Osteocyte (in vitro differentiated cells): Measurements from ENCODE around the gene KIAA0586. TPM values are rescaled to one million over a fixed set of nuclear protein-coding genes. Genes with fewer than 3 reads are reported as not detected.
"Not testable (repeated sequence)": the region's sequence is repeated elsewhere in the genome, so short reads cannot be mapped to it uniquely, and the experiment has no call there.

Source experiments
- DNase-seq: peaks from one replicate; pipeline ENCODE4 v3.0.0; 2021; ENCODE audit warnings: mixed read lengths; ENCODE audit not compliant: unreplicated experiment; ENCODE audit errors: extremely low spot score
- H3K27ac Mint-ChIP-seq: one replicate; pipeline ENCODE4 v1.8.0; 2021; ENCODE audit warnings: mild to moderate bottlenecking, mixed read lengths; ENCODE audit not compliant: unreplicated experiment
- H3K27me3 Mint-ChIP-seq: one replicate; pipeline ENCODE4 v1.8.0; 2021; ENCODE audit warnings: mixed read lengths; ENCODE audit not compliant: unreplicated experiment
- H3K36me3 Mint-ChIP-seq: one replicate; pipeline ENCODE4 v1.8.0; 2021; ENCODE audit warnings: mixed read lengths; ENCODE audit not compliant: unreplicated experiment
- H3K4me1 Mint-ChIP-seq: one replicate; pipeline ENCODE4 v1.8.0; 2021; ENCODE audit warnings: mixed read lengths; ENCODE audit not compliant: unreplicated experiment
- H3K4me3 Mint-ChIP-seq: one replicate; pipeline ENCODE4 v1.8.0; 2021; ENCODE audit warnings: mild to moderate bottlenecking, moderate library complexity, mixed read lengths; ENCODE audit not compliant: unreplicated experiment
- H3K9me3 Mint-ChIP-seq: one replicate; pipeline ENCODE4 v1.8.0; 2021; ENCODE audit warnings: mixed read lengths; ENCODE audit not compliant: unreplicated experiment
- CTCF ChIP-seq: fragments of 200-600 bp; sonication (generic); IDR thresholded peaks from 2 replicates; pipeline ENCODE4 v1.5.0; 2021; ENCODE audit warnings: antibody characterized with exemption, mild to moderate bottlenecking, moderate library complexity
- total RNA-seq: library from RNA; stranded (reverse); gene quantifications from 2 replicates; pipeline ENCODE4 v1.2.1, GENCODE V29; 2021

The KIAA0586 gene
- total RNA-seq, 1 donor from 2014 or later = 19.0 TPM

GRCh38 chr14:58517592-58517991 is 90.1 kb downstream of the KIAA0586 start:
- Mint-ChIP-seq H3K27ac (no peak overlapping the region), H3K36me3 (peaks cover 37% of the 10 kb centered on the region), H3K27me3 (no peaks in the 10 kb centered on the region), H3K9me3 (peaks cover 10% of the 10 kb centered on the region), H3K4me1 (no peaks in the 10 kb centered on the region), H3K4me3 (no peak overlapping the region)
- no peak for DNase-seq
- TF ChIP-seq CTCF = no peak

- DNase-seq, H3K4me1 Mint-ChIP-seq, H3K27me3 Mint-ChIP-seq, H3K27ac Mint-ChIP-seq, H3K4me3 Mint-ChIP-seq: not testable (repeated sequence)
- peaks cover 29% of the 10 kb centered on the region for H3K9me3 Mint-ChIP-seq
- peaks cover 39% of the 10 kb centered on the region for H3K36me3 Mint-ChIP-seq
Observed at GRCh38 chr14:58525691-58526090, 98.2 kb downstream of the KIAA0586 start.

- Mint-ChIP-seq H3K27ac (peak overlapping the region; percentile 95), H3K36me3 (peaks cover 3% of the 10 kb centered on the region), H3K9me3 (peaks cover 17% of the 10 kb centered on the region), H3K4me1 (peaks cover 34% of the 10 kb centered on the region), H3K4me3 (no peak overlapping the region), H3K27me3 (no peaks in the 10 kb centered on the region)
- TF ChIP-seq CTCF = no peak
- no peak for DNase-seq
Observed at GRCh38 chr14:58533446-58533845, 105.9 kb downstream of the KIAA0586 start.

- H3K4me3 Mint-ChIP-seq = no peak overlapping the region
- no peak for TF ChIP-seq CTCF
- H3K27ac Mint-ChIP-seq = peak overlapping the region; percentile 95
- DNase-seq = no peak
- peaks cover 34% of the 10 kb centered on the region for H3K4me1 Mint-ChIP-seq
- peaks cover 1% of the 10 kb centered on the region for H3K9me3 Mint-ChIP-seq
- H3K27me3 Mint-ChIP-seq = no peaks in the 10 kb centered on the region
- H3K36me3 Mint-ChIP-seq = no peaks in the 10 kb centered on the region
Observed at GRCh38 chr14:58535044-58535443, 107.5 kb downstream of the KIAA0586 start.

DNA sequence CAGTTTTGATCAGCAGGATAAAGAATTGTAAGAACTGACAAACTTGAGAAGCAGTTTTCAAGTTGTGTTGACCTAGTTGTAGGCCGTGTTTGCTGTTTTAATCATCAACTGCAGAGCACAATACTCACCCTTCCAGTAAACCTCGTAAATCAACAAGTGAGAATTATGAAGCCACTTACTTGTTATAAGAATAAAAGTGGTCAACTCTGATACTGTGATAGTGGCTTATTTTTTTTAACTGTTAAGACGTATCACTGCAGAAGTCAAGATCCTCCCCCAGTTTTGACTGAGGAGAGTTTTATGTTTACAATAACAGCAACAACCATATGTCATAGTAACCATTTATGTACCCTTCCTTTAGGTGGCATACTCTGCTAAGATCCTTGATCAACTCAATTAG is 109.5 kb downstream of the KIAA0586 start:
- Mint-ChIP-seq H3K4me1 (peaks cover 37% of the 10 kb centered on the region), H3K4me3 (no peak overlapping the region), H3K27ac (no peak overlapping the region), H3K9me3 (no peaks in the 10 kb centered on the region), H3K36me3 (no peaks in the 10 kb centered on the region), H3K27me3 (no peaks in the 10 kb centered on the region)
- no peak for TF ChIP-seq CTCF
- DNase-seq = no peak
